Measurements from ENCODE around the gene TULP1. TPM values are rescaled to one million over a fixed set of nuclear protein-coding genes. Genes with fewer than 3 reads are reported as not detected.
A peak's percentile ranks its signal among the peaks of the same experiment; 100 is the strongest.

The TULP1 gene
- total and polyA plus RNA-seq, 2 of the 13 experiments (the other 11 are each of a cell fraction or from before 2014, with no cell fraction given): not detected

GRCh38 chr6:35497571-35498421, 14.9 kb downstream of the TULP1 start (continued):
- no peak for TF ChIP-seq RNF219 (CRISPR knock-in tag; IDR thresholded peaks at IDR 0.05)
- TF ChIP-seq FOXM1 (CRISPR knock-in tag; IDR thresholded peaks at IDR 0.05): peak; percentile 73; the same call in 1 of the 2 replicates
- peak; percentile 89 for TF ChIP-seq ZNF800 (CRISPR knock-in tag; IDR thresholded peaks at IDR 0.05)
- peak; percentile 78 for TF ChIP-seq ELF3 (CRISPR knock-in tag; IDR thresholded peaks at IDR 0.05)
- 0 out of 2 replicates have a peak, but pooled peaks have one; percentile 49 for TF ChIP-seq ZNF317 (CRISPR knock-in tag; IDR thresholded peaks at IDR 0.05)
- peak; percentile 55; the same call in 1 of the 2 replicates for TF ChIP-seq ZNF569 (CRISPR knock-in tag; IDR thresholded peaks at IDR 0.05; ENCODE audit: borderline replicate concordance)
- TF ChIP-seq ZNF678 (CRISPR knock-in tag; IDR thresholded peaks at IDR 0.05): peak; percentile 84
- TF ChIP-seq AHDC1 (CRISPR knock-in tag; IDR thresholded peaks at IDR 0.05; ENCODE audit: borderline replicate concordance): peak; percentile 42; the same call in 1 of the 2 replicates
- no peak for TF ChIP-seq PAF1 (CRISPR knock-in tag; IDR thresholded peaks at IDR 0.05)
- TF ChIP-seq ZNF451 (CRISPR knock-in tag; IDR thresholded peaks at IDR 0.05): no peak; the same call in 1 of the 2 replicates
- peak; percentile 84; the same call in 1 of the 2 replicates for TF ChIP-seq ZNF235 (CRISPR knock-in tag; IDR thresholded peaks at IDR 0.05; ENCODE audit: borderline replicate concordance)
- peak; percentile 51; the same call in 1 of the 2 replicates for TF ChIP-seq ZNF746 (CRISPR knock-in tag; IDR thresholded peaks at IDR 0.05)
- TF ChIP-seq SNAPC4 (CRISPR knock-in tag; IDR thresholded peaks at IDR 0.05): no peak
